Nephron progenitor cell (in vitro differentiated cells): Measurements from ENCODE around the gene RPL29.

ENCODE experiments used
- DNase-seq: peaks from one replicate; pipeline ENCODE4 v3.0.0; 2021
- H3K27ac Mint-ChIP-seq: 2 replicates; pipeline ENCODE4 v1.8.0; 2021; ENCODE audit warnings: mild to moderate bottlenecking, moderate library complexity, mixed read lengths
- H3K27me3 Mint-ChIP-seq: 2 replicates; pipeline ENCODE4 v1.8.0; 2021; ENCODE audit warnings: mild to moderate bottlenecking, low read depth, mixed read lengths; ENCODE audit not compliant: poor library complexity
- H3K36me3 Mint-ChIP-seq: 2 replicates; pipeline ENCODE4 v1.8.0; 2021; ENCODE audit warnings: low read depth, mixed read lengths
- H3K4me1 Mint-ChIP-seq: 2 replicates; pipeline ENCODE4 v1.8.0; 2021; ENCODE audit warnings: mixed read lengths
- H3K4me3 Mint-ChIP-seq: 2 replicates; pipeline ENCODE4 v1.8.0; 2021; ENCODE audit warnings: mild to moderate bottlenecking, moderate library complexity, mixed read lengths
- H3K9me3 Mint-ChIP-seq: 2 replicates; pipeline ENCODE4 v1.8.0; 2021; ENCODE audit warnings: mild to moderate bottlenecking, moderate library complexity, mixed read lengths
- CTCF ChIP-seq: fragments of 200-600 bp; sonication (generic); IDR thresholded peaks from 2 replicates; pipeline ENCODE4 v1.5.0; 2021; ENCODE audit warnings: antibody characterized with exemption

Gene RPL29

GRCh38 chr3:51984269-51984647 is 11.4 kb downstream of the RPL29 start:
- H3K4me3 Mint-ChIP-seq = peak overlapping the region; percentile 88
- no peak for TF ChIP-seq CTCF
- no peak for DNase-seq
- H3K27ac Mint-ChIP-seq = peak overlapping the region; percentile 88
- H3K27me3 Mint-ChIP-seq = no peaks in the 10 kb centered on the region
- H3K36me3 Mint-ChIP-seq = peaks cover 7% of the 10 kb centered on the region
- H3K4me1 Mint-ChIP-seq = peaks cover 59% of the 10 kb centered on the region
- H3K9me3 Mint-ChIP-seq = no peaks in the 10 kb centered on the region

- DNase-seq = no peak
- Mint-ChIP-seq H3K36me3 (peaks cover 7% of the 10 kb centered on the region), H3K27ac (peak overlapping the region; percentile 98), H3K4me1 (peaks cover 59% of the 10 kb centered on the region), H3K9me3 (no peaks in the 10 kb centered on the region), H3K27me3 (no peaks in the 10 kb centered on the region), H3K4me3 (peak overlapping the region; percentile 88)
- no peak for TF ChIP-seq CTCF
Measured at GRCh38 chr3:51983578-51984268, 12.0 kb downstream of the RPL29 start.

GRCh38 chr3:51982838-51983577 is 12.7 kb downstream of the RPL29 start, which contains the start of gene ACY1:
Gene ACY1, plus strand, starts transcription at chr3:51983535. Its CDS starts 530 bp downstream, at chr3:51984065.
- no peak for TF ChIP-seq CTCF
- Mint-ChIP-seq H3K4me3 (peak within 1 kb of the TSS; percentile 88), H3K27ac (peak within 1 kb of the TSS; percentile 99), H3K27me3 (no peaks in the 10 kb centered on the region), H3K36me3 (peaks cover 7% of the 10 kb centered on the region), H3K9me3 (no peaks in the 10 kb centered on the region), H3K4me1 (peaks cover 54% of the 10 kb centered on the region)
- DNase-seq = peak; percentile 87

GRCh38 chr3:51982352-51982837 is 13.3 kb downstream of the RPL29 start:
- H3K36me3 Mint-ChIP-seq = peaks cover 7% of the 10 kb centered on the region
- peak; percentile 42 for TF ChIP-seq CTCF
- peak overlapping the region; percentile 99 for H3K27ac Mint-ChIP-seq
- no peaks in the 10 kb centered on the region for H3K9me3 Mint-ChIP-seq
- no peak for DNase-seq
- peak overlapping the region; percentile 88 for H3K4me3 Mint-ChIP-seq
- H3K4me1 Mint-ChIP-seq = peaks cover 48% of the 10 kb centered on the region
- no peaks in the 10 kb centered on the region for H3K27me3 Mint-ChIP-seq

GRCh38 chr3:51980253-51980652 is 15.4 kb downstream of the RPL29 start:
- no peaks in the 10 kb centered on the region for H3K27me3 Mint-ChIP-seq
- H3K4me3 Mint-ChIP-seq = no peak overlapping the region
- H3K27ac Mint-ChIP-seq = no peak overlapping the region
- DNase-seq = no peak
- H3K36me3 Mint-ChIP-seq = peaks cover 7% of the 10 kb centered on the region
- no peaks in the 10 kb centered on the region for H3K9me3 Mint-ChIP-seq
- H3K4me1 Mint-ChIP-seq = peaks cover 64% of the 10 kb centered on the region
- TF ChIP-seq CTCF = no peak
